ENCODE results near the gene CCDC88C. TPM values are rescaled to one million over a fixed set of nuclear protein-coding genes. Genes with fewer than 3 reads are reported as not detected.
A peak's percentile ranks its signal among the peaks of the same experiment; 100 is the strongest.

The CCDC88C gene
- total and polyA plus RNA-seq, 7 donors: 0.95 to 45.7 (median 3.9) TPM

DNA sequence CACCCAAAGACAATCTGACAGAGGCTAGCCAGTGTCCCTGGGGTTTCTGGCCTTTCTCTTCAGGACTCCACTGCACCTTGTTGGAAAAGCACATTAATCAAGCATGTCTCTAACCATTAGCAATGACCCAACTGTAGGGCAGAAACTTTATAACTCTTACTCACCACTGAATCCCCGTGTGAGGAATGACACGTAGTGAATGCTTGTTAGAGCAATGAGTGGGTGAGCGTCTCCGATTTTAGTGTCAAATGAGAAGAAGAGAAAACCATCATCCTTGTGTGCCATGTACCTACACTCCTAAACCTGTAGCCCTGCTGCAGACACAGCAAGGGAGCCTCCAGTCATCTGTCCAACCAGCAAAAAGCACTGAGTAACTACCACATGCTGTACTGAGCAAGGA lies 116.7 kb downstream of the CCDC88C start:
- WGBS, 2 donors: 90 to 95% methylated on average over 4 of the region's 4 CpGs
- Histone ChIP-seq H3K4me3 (no peak overlapping the region), H3K36me3 (no peaks in the 10 kb centered on the region), H3K9me3 (no peaks in the 10 kb centered on the region), H3K4me1 (peaks cover 0 to 12% (median 10%) of the 10 kb centered on the region in 4 donors), H3K27me3 (no peaks in the 10 kb centered on the region), H3K27ac (no peak overlapping the region)
- intact Hi-C loops (cut with DNase I): no loop called here
- TF ChIP-seq CTCF (IDR thresholded peaks at IDR 0.05) (no peak), EP300 (IDR thresholded peaks at IDR 0.05) (no peak), POLR2AphosphoS5 (IDR thresholded peaks at IDR 0.05) (no peak), POLR2A (IDR thresholded peaks at IDR 0.05) (no peak)
- no peak for DNase-seq

DNA sequence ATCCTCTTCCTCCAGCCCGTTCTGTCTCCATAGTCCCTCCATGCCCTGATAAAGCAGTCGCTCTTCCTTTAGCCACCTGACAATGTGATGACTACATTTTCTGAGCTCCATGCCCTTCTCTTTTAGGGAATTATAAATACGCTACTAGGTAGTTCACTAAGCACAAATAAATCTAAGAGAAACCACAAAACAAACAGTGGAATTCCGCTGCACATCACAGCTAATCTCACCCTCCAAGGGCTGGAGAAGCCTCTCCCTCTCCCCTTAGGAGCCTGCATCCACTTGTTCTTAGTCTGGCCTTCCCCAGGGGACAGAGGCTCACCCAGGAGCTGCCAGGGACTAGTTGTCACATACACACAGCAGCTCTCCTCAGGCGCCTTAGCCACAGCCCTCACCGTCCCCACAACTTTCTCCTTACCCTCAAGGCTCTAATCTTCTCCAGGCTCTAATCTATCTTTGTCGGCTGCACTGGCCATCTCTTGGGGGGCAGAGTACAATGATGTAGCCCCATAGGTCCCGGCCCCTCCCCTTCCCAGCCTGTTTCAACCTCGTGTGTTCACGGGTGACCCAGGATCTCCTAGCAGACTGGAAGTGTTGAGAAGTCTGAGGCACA lies 117.2 kb downstream of the CCDC88C start:
- DNase-seq: no peak
- WGBS, 2 donors: 88 to 90% methylated on average over 10 of the region's 10 CpGs
- no peaks in the 10 kb centered on the region for H3K36me3 ChIP-seq
- H3K4me3 ChIP-seq: no peak overlapping the region
- H3K9me3 ChIP-seq: no peaks in the 10 kb centered on the region
- H3K27me3 ChIP-seq: no peaks in the 10 kb centered on the region
- no peak overlapping the region for H3K27ac ChIP-seq
- intact Hi-C loops (cut with DNase I): no loop called here
- no peak for TF ChIP-seq EP300 (IDR thresholded peaks at IDR 0.05)
- no peak for TF ChIP-seq CTCF (IDR thresholded peaks at IDR 0.05)
- TF ChIP-seq POLR2A (IDR thresholded peaks at IDR 0.05): no peak
- TF ChIP-seq POLR2AphosphoS5 (IDR thresholded peaks at IDR 0.05): no peak
- H3K4me1 ChIP-seq: peaks cover 0 to 12% (median 10%) of the 10 kb centered on the region in 4 donors

- TF ChIP-seq POLR2AphosphoS5 (IDR thresholded peaks at IDR 0.05): no peak
- TF ChIP-seq CTCF (IDR thresholded peaks at IDR 0.05): no peak
- TF ChIP-seq POLR2A (IDR thresholded peaks at IDR 0.05): no peak
- TF ChIP-seq EP300 (IDR thresholded peaks at IDR 0.05): no peak
- 92 to 93% methylated on average over 31 of the region's 31 CpGs for WGBS, 2 donors
- Histone ChIP-seq H3K4me3 (no peak overlapping the region), H3K27ac (peak overlapping the region in 1 of 4 donors; percentile 36), H3K27me3 (no peaks in the 10 kb centered on the region), H3K4me1 (peaks cover 0 to 12% (median 10%) of the 10 kb centered on the region in 4 donors), H3K36me3 (no peaks in the 10 kb centered on the region), H3K9me3 (no peaks in the 10 kb centered on the region)
- intact Hi-C loops (cut with DNase I): no loop called here
- no peak for DNase-seq
Measured at GRCh38 chr14:91299121-91300115, 118.2 kb downstream of the CCDC88C start.

- TF ChIP-seq CTCF (IDR thresholded peaks at IDR 0.05) (no peak), POLR2AphosphoS5 (IDR thresholded peaks at IDR 0.05) (no peak), EP300 (IDR thresholded peaks at IDR 0.05) (no peak), POLR2A (IDR thresholded peaks at IDR 0.05) (no peak)
- H3K36me3 ChIP-seq: no peaks in the 10 kb centered on the region
- no peak for DNase-seq
- H3K27me3 ChIP-seq: no peaks in the 10 kb centered on the region
- H3K27ac ChIP-seq: peak overlapping the region; percentile 20 to 36 (median 24)
- no peaks in the 10 kb centered on the region for H3K9me3 ChIP-seq
- H3K4me3 ChIP-seq: no peak overlapping the region
- intact Hi-C loops (cut with DNase I): no loop called here
- 84 to 96% methylated on average over 11 of the region's 11 CpGs for WGBS, 2 donors
- peaks cover 0 to 12% (median 10%) of the 10 kb centered on the region in 4 donors for H3K4me1 ChIP-seq
Measured at GRCh38 chr14:91298576-91298975, 119.0 kb downstream of the CCDC88C start.
